Effector memory CD4-positive, alpha-beta T cell (primary cell): Measurements from ENCODE around the gene ENOX1.

Experiments used
- DNase-seq, 3 donors: peaks; one replicate each; pipeline ENCODE4 v3.0.0-alpha.2; 2020
- H3K27ac ChIP-seq: 2 replicates; pipeline ENCODE4 v1.7.0; 2013; ENCODE audit warnings: mild to moderate bottlenecking, low read length, moderate library complexity; ENCODE audit not compliant: insufficient read depth, poor library complexity, severe bottlenecking
- H3K27me3 ChIP-seq: replicated peaks from 2 replicates; pipeline ENCODE4 v1.7.0; 2013; ENCODE audit warnings: mild to moderate bottlenecking, low read length; ENCODE audit not compliant: insufficient read depth, control insufficient read depth, poor library complexity, severe bottlenecking
- H3K36me3 ChIP-seq: 2 replicates; pipeline ENCODE4 v1.7.0; 2013; ENCODE audit warnings: mild to moderate bottlenecking, low read length, moderate library complexity; ENCODE audit not compliant: control insufficient read depth, insufficient read depth
- H3K4me1 ChIP-seq: 2 replicates; pipeline ENCODE4 v1.7.0; 2013; ENCODE audit warnings: low read length, mild to moderate bottlenecking; ENCODE audit not compliant: control insufficient read depth, insufficient read depth, poor library complexity, severe bottlenecking
- H3K4me3 ChIP-seq: 2 replicates; pipeline ENCODE4 v1.7.0; 2013; ENCODE audit warnings: low read length, low read depth, mild to moderate bottlenecking; ENCODE audit not compliant: insufficient read depth, poor library complexity, severe bottlenecking
- H3K9me3 ChIP-seq: 2 replicates; pipeline ENCODE4 v1.7.0; 2013; ENCODE audit warnings: mild to moderate bottlenecking, low read length, moderate library complexity; ENCODE audit not compliant: control insufficient read depth

The ENOX1 gene

GRCh38 chr13:43546251-43546650 lies 240.5 kb downstream of the ENOX1 start:
- DNase-seq: no peak
- no peaks in the 10 kb centered on the region for H3K4me1 ChIP-seq
- H3K36me3 ChIP-seq: no peaks in the 10 kb centered on the region
- H3K4me3 ChIP-seq: no peak overlapping the region
- no peak overlapping the region for H3K27ac ChIP-seq
- H3K27me3 ChIP-seq: no peaks in the 10 kb centered on the region
- no peaks in the 10 kb centered on the region for H3K9me3 ChIP-seq

DNA sequence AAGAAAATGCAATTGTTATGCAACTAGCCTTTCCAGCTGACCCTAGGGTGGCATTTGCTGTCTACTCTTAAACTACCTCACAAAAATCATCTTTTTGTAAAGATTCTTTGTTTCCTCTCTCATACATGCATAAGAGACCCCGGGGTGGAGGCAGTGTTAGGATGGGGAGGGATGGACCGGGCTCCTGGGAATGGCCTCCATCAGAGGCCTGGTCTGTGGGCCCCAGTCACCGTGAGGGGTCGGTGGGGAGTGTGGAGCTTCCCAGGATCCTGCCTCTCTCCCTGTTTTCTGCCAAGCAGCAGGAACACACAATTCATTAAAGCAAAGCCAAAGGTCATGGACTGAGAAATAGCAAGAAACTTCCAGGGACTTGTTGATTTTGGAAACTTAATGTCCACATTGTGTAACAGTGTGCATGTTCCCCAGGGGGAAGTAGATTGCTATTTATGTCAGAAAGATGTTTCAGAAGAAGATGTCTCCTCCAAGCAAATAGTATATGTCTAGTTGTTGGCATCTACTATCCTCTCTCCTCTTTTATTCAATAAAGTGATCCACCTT lies 241.4 kb downstream of the ENOX1 start:
- H3K36me3 ChIP-seq: no peaks in the 10 kb centered on the region
- no peak for DNase-seq

GRCh38 chr13:43544631-43545030 lies 242.1 kb downstream of the ENOX1 start:
- H3K27ac ChIP-seq: no peak overlapping the region
- no peak for DNase-seq
- no peaks in the 10 kb centered on the region for H3K27me3 ChIP-seq
- H3K4me3 ChIP-seq: no peak overlapping the region
- H3K9me3 ChIP-seq: no peaks in the 10 kb centered on the region
- no peaks in the 10 kb centered on the region for H3K4me1 ChIP-seq
- H3K36me3 ChIP-seq: no peaks in the 10 kb centered on the region

More for the DNA sequence above, 241.4 kb downstream of the ENOX1 start:
- Histone ChIP-seq H3K27ac (no peak overlapping the region), H3K4me1 (no peaks in the 10 kb centered on the region), H3K4me3 (no peak overlapping the region), H3K9me3 (no peaks in the 10 kb centered on the region), H3K27me3 (no peaks in the 10 kb centered on the region)

GRCh38 chr13:43544011-43544410 lies 242.8 kb downstream of the ENOX1 start:
- H3K36me3 ChIP-seq: no peaks in the 10 kb centered on the region
- no peak for DNase-seq
- no peaks in the 10 kb centered on the region for H3K9me3 ChIP-seq
- no peak overlapping the region for H3K27ac ChIP-seq
- H3K4me1 ChIP-seq: no peaks in the 10 kb centered on the region
- H3K27me3 ChIP-seq: no peaks in the 10 kb centered on the region
- no peak overlapping the region for H3K4me3 ChIP-seq

DNA sequence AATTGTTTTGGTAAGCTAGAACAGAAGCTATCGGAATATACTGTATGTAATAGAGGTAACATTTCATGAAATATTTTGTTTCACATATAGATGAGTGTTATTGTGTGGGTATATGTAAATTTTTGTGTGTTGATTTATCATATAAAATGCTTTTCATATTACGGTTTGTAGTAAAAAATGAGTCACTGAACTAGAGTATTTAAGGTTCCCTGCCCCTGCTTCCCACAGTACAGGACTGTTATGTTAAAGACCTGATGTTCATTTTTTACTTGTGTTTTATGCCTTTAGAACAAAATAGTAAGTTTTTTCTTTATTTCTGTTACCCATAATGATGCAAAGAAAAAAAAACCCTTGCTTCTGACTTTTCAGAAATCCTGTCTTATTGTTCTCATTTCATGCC lies 243.4 kb downstream of the ENOX1 start:
- Histone ChIP-seq H3K4me3 (no peak overlapping the region), H3K4me1 (no peaks in the 10 kb centered on the region), H3K36me3 (no peaks in the 10 kb centered on the region), H3K9me3 (no peaks in the 10 kb centered on the region), H3K27ac (no peak overlapping the region), H3K27me3 (no peaks in the 10 kb centered on the region)
- DNase-seq: no peak

- Histone ChIP-seq H3K27ac (no peak overlapping the region), H3K4me3 (no peak overlapping the region), H3K9me3 (no peaks in the 10 kb centered on the region), H3K36me3 (no peaks in the 10 kb centered on the region), H3K27me3 (no peaks in the 10 kb centered on the region), H3K4me1 (no peaks in the 10 kb centered on the region)
- no peak for DNase-seq
Observed at GRCh38 chr13:43537124-43537523, 249.6 kb downstream of the ENOX1 start.

DNA sequence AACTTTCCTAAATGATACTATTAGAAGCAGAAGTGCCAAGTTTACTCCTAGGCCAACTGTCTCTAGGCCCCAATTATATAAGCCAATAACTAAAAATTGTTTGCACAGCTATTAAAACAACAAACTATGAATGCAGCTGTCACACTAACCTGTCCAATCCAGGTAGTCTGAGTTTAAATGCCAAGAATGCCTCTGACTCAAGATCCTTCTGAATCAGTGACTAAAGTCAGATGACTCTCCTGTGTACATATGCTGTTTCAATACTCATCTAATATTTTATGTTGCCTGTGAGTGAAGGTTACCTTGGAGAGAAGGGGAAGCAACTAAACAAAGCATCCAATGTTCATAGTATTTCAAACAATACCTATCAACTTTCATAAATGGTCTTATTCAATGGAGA lies 257.0 kb downstream of the ENOX1 start:
- H3K4me1 ChIP-seq: no peaks in the 10 kb centered on the region
- no peaks in the 10 kb centered on the region for H3K27me3 ChIP-seq
- H3K4me3 ChIP-seq: no peak overlapping the region
- no peaks in the 10 kb centered on the region for H3K36me3 ChIP-seq
- DNase-seq: no peak
- no peaks in the 10 kb centered on the region for H3K9me3 ChIP-seq
- H3K27ac ChIP-seq: no peak overlapping the region

- Histone ChIP-seq H3K9me3 (no peaks in the 10 kb centered on the region), H3K4me3 (no peak overlapping the region), H3K36me3 (no peaks in the 10 kb centered on the region), H3K4me1 (no peaks in the 10 kb centered on the region), H3K27me3 (no peaks in the 10 kb centered on the region), H3K27ac (no peak overlapping the region)
- no peak for DNase-seq
Observed at GRCh38 chr13:43528992-43529391, 257.8 kb downstream of the ENOX1 start.

DNA sequence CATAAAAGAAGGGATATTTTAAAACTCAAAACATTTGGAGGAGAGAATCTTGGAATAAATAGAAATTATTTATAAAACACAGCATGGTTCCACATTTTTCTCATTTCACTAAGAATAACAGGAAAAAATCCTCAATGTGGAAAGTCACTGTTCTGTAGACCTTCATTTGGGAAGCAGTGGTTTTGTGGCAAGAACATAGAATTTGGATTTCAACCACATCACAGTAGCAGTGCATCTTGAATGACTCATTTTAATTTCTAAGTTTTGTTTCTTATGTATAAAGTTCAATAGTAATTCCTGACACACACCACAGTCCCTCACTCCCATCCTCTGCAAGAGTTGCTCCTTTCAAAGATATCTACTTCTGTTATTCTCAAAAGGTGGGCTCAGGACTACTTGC lies 264.0 kb downstream of the ENOX1 start:
- H3K27me3 ChIP-seq: no peaks in the 10 kb centered on the region
- H3K4me1 ChIP-seq: no peaks in the 10 kb centered on the region
- H3K36me3 ChIP-seq: no peaks in the 10 kb centered on the region
- no peaks in the 10 kb centered on the region for H3K9me3 ChIP-seq
- no peak overlapping the region for H3K27ac ChIP-seq
- no peak overlapping the region for H3K4me3 ChIP-seq
- DNase-seq: no peak

DNA sequence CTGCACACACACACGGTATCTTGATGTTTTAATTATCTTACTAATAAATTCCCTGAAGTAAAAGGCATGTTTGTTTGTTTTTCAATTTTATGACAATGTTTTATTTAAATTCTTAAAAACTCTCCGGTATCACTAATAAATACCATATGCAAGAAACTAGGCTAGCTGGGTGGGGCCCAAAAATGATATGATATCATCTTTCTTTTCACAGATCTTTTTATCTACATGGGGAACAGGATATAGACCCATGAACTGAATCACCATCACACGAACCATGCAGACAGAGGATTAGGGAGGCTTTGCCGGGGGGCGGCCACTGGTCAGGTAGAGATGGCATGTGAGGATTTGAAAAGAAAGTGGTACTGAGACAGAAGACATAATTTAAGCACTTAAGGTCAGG lies 266.4 kb downstream of the ENOX1 start:
- no peaks in the 10 kb centered on the region for H3K9me3 ChIP-seq

DNA sequence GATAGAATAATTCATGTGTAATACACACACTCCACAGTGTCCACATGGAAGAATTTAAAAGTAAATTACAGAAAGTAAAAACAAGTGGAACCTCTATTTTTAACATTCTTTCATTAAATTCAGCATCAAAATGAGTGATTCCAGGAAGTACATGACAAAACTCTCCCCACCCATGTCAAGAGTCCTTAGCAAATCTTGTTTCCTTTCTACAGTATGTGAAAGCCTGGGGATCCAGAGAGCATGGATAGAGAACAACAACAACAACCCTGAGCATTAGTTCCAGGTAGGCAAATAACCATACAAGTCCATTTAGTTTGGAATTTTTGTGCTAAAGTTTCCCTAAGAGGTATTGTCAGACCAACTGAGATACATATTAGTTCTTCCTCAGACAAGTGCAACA lies 267.9 kb downstream of the ENOX1 start:
- Histone ChIP-seq H3K4me3 (no peak overlapping the region), H3K4me1 (no peaks in the 10 kb centered on the region), H3K9me3 (no peaks in the 10 kb centered on the region), H3K27me3 (no peaks in the 10 kb centered on the region), H3K27ac (no peak overlapping the region), H3K36me3 (no peaks in the 10 kb centered on the region)
- DNase-seq: no peak

More for the DNA sequence above, 266.4 kb downstream of the ENOX1 start:
- H3K4me3 ChIP-seq: no peak overlapping the region
- no peak overlapping the region for H3K27ac ChIP-seq
- no peaks in the 10 kb centered on the region for H3K36me3 ChIP-seq
- DNase-seq: no peak
- no peaks in the 10 kb centered on the region for H3K27me3 ChIP-seq
- H3K4me1 ChIP-seq: no peaks in the 10 kb centered on the region
